GM18507 (cell line): ENCODE results near the gene KLK1.

ENCODE experiments used
- DNase-seq: peaks from one replicate; pipeline ENCODE4 v3.0.0; 2011; ENCODE audit warnings: low read depth; ENCODE audit not compliant: insufficient read length; ENCODE audit errors: extremely low spot score
- FAIRE-seq: peaks from 2 replicates; lab custom pipeline; 2011; peaks lifted over from hg19 to GRCh38; lab: Jason Lieb, UNC

KLK1 gene

GRCh38 chr19:50837300-50837699 is 13.7 kb upstream of the KLK1 start:
- FAIRE-seq (no peak), DNase-seq (no peak)

- DNase-seq = no peak
- no peak for FAIRE-seq
These were observed 13.1 kb upstream of the KLK1 start for GRCh38 chr19:50836543-50837195.

GRCh38 chr19:50835785-50836542 is 12.4 kb upstream of the KLK1 start:
- FAIRE-seq (peak; percentile 85), DNase-seq (peak; percentile 84)

GRCh38 chr19:50835103-50835784 is 11.7 kb upstream of the KLK1 start:
- DNase-seq (no peak), FAIRE-seq (no peak)

- DNase-seq (no peak), FAIRE-seq (no peak)
These were observed 10.2 kb upstream of the KLK1 start for GRCh38 chr19:50833802-50834167.

- no peak for DNase-seq
- no peak for FAIRE-seq
These were observed 9.7 kb upstream of the KLK1 start, which contains the start of gene KLK15 for GRCh38 chr19:50833117-50833801. Gene KLK15 (minus strand): TSS chr19:50833574. CDS start chr19:50831492, 2,082 bp downstream.

- DNase-seq = no peak
- no peak for FAIRE-seq
These were observed 9.1 kb upstream of the KLK1 start for GRCh38 chr19:50832666-50833065.

- FAIRE-seq = no peak
- no peak for DNase-seq
These were observed 7.4 kb upstream of the KLK1 start for GRCh38 chr19:50831026-50831396.

GRCh38 chr19:50830266-50831025 is 6.9 kb upstream of the KLK1 start:
- FAIRE-seq (no peak), DNase-seq (no peak)

- no peak for DNase-seq
- no peak for FAIRE-seq
These were observed 6.2 kb upstream of the KLK1 start for GRCh38 chr19:50829801-50830200.

- no peak for FAIRE-seq
- no peak for DNase-seq
These were observed 3.9 kb upstream of the KLK1 start for GRCh38 chr19:50827476-50827875.

- no peak for DNase-seq
- FAIRE-seq = no peak
These were observed 3.1 kb upstream of the KLK1 start for GRCh38 chr19:50826492-50827240.

- FAIRE-seq (no peak), DNase-seq (no peak)
These were observed 852 bp downstream of the KLK1 start for GRCh38 chr19:50822661-50823208.

- DNase-seq = no peak
- FAIRE-seq = no peak
These were observed 2.0 kb downstream of the KLK1 start for GRCh38 chr19:50821622-50822021.

GRCh38 chr19:50821248-50821612 is 2.4 kb downstream of the KLK1 start:
- FAIRE-seq (no peak), DNase-seq (no peak)

GRCh38 chr19:50820549-50821247 is 2.9 kb downstream of the KLK1 start:
- peak; percentile 45 for DNase-seq
- FAIRE-seq = peak; percentile 75

GRCh38 chr19:50820086-50820485 is 3.5 kb downstream of the KLK1 start:
- FAIRE-seq (peak; percentile 57), DNase-seq (no peak)

- FAIRE-seq (no peak), DNase-seq (no peak)
These were observed 4.0 kb downstream of the KLK1 start for GRCh38 chr19:50819636-50820035.
